HG02763 (cell line): ENCODE data around the gene HEBP2.
A peak's percentile ranks its signal among the peaks of the same experiment; 100 is the strongest.
"Not testable (repeated sequence)": the region's sequence is repeated elsewhere in the genome, so short reads cannot be mapped to it uniquely, and the experiment has no call there.

Source experiments
- ATAC-seq: cut with Tn5 transposase; IDR thresholded peaks from one replicate; pipeline ENCODE4 v1.9.1; 2021; ENCODE audit warnings: mild to moderate bottlenecking, moderate library complexity; ENCODE audit not compliant: unreplicated experiment

HEBP2 gene

GRCh38 chr6:138403801-138404665 lies at the start of gene HEBP2:
HEBP2 (plus strand) TSS chr6:138404223; CDS start chr6:138404496, 273 bp downstream.
- ATAC-seq = peak; percentile 71

- no peak for ATAC-seq
Measured at GRCh38 chr6:138357928-138358327, 46.1 kb upstream of the HEBP2 start.

- ATAC-seq = not testable (repeated sequence)
Measured at GRCh38 chr6:138368684-138369083, 35.3 kb upstream of the HEBP2 start.

- no peak for ATAC-seq
Measured at GRCh38 chr6:138370631-138371451, 33.2 kb upstream of the HEBP2 start.

GRCh38 chr6:138371452-138371711 lies 32.6 kb upstream of the HEBP2 start:
- no peak for ATAC-seq

GRCh38 chr6:138371720-138372119 lies 32.3 kb upstream of the HEBP2 start:
- ATAC-seq = no peak

GRCh38 chr6:138372711-138373463 lies 31.1 kb upstream of the HEBP2 start:
- no peak for ATAC-seq

- ATAC-seq = no peak
Measured at GRCh38 chr6:138374230-138374629, 29.8 kb upstream of the HEBP2 start.

GRCh38 chr6:138374815-138375214 lies 29.2 kb upstream of the HEBP2 start:
- ATAC-seq = no peak

- no peak for ATAC-seq
Measured at GRCh38 chr6:138377042-138377441, 27.0 kb upstream of the HEBP2 start.

- ATAC-seq = no peak
Measured at GRCh38 chr6:138377844-138378243, 26.2 kb upstream of the HEBP2 start, which contains the start of gene SMIM28. SMIM28 (plus strand) TSS chr6:138377905; CDS start chr6:138378073, 168 bp downstream.

GRCh38 chr6:138378463-138378862 lies 25.6 kb upstream of the HEBP2 start:
- ATAC-seq = no peak

GRCh38 chr6:138382498-138383265 lies 21.3 kb upstream of the HEBP2 start:
- no peak for ATAC-seq

GRCh38 chr6:138383776-138384175 lies 20.2 kb upstream of the HEBP2 start:
- no peak for ATAC-seq

GRCh38 chr6:138386897-138387296 lies 17.1 kb upstream of the HEBP2 start:
- ATAC-seq = no peak

GRCh38 chr6:138387577-138388368 lies 16.2 kb upstream of the HEBP2 start:
- no peak for ATAC-seq

GRCh38 chr6:138389551-138389950 lies 14.5 kb upstream of the HEBP2 start:
- ATAC-seq = no peak

GRCh38 chr6:138393871-138394783 lies 9.9 kb upstream of the HEBP2 start:
- ATAC-seq = no peak

GRCh38 chr6:138396709-138397108 lies 7.3 kb upstream of the HEBP2 start:
- ATAC-seq = no peak
